D341Med (cell line): Measurements from ENCODE around the gene ERAP2.
"Not testable (repeated sequence)": the region's sequence is repeated elsewhere in the genome, so short reads cannot be mapped to it uniquely, and the experiment has no call there.

ENCODE experiments used
- DNase-seq: peaks from one replicate; pipeline ENCODE4 v3.0.0; 2012; ENCODE audit warnings: low spot score

Gene ERAP2

DNA sequence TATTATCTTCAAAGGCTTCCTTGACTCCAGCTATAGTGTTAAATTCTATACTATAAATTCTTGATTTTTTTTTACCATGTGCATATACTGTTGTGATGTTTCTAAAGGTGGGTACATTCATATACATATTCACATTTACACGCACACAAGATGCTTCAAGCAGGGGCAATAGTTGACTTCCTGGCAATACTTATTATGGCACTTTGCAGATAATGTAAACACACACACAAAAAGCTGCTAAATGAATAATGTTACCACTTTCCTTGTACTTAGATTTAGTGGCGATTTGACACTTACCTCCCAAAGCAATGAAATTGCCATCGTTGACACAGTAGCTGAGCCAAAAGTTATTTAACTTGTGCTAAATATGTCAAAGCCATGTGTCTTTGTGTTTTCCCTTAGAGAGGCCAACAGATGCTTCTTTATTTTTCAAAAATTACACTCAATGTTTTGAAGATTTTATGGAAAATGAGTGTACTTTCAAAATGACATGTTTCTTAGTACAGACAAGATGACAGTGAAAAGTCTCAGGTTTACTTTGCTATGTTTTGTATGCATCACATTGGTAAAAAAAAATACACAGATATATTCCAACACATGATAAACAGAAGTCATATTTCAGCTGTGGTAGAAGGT, 12.2 kb upstream of the ERAP2 start:
- DNase-seq: no peak

GRCh38 chr5:96864922-96865530, 11.3 kb upstream of the ERAP2 start:
- no peak for DNase-seq

DNA sequence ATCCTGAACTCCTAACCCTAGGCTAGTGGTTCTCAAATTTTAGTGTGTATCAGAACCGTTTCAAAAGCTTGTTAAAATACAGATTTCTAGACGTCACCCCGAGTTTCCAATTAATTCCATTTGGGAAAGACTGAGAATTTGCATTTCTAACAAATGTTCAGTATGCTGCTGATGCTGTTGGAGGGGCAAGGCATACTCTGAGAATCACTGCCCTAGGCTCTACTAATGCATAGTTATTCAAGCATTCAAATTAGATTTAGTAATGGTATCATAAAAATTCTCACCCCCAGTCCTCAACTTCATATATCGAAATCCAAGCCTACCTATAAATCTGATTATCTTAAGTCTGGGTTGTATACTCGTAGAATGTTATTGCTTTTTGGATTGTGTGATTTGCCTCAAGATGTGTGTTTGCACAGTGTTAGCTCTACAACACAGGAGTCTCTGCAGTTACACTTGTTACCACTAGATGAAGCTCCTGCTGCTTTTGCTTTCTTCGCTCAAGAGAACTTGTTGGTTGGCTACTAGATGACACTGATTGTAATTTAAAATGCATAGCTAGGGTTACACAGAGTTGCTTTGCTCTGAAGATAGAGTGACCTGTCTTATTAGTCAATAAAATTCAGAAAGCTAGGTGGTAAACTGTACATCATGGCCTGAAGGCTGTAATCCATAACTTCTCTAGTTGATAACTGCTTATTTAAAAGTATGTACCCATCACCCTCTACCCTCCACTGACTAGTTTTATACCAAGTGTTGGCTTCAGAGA, 7.5 kb upstream of the ERAP2 start:
- peak; percentile 55 for DNase-seq

DNA sequence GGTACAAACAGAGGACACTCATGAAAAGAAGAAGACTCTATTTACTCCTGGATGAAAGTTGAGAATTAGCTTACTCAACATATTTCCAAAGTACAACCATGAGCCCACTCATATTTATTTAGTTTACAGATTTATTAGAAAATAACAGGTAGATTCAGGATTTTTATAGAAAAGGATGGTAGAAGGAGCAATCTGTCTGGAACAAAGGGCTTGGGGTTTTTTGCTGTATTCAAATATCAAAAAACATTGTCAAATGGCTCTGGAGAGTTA, 7.0 kb upstream of the ERAP2 start:
- no peak for DNase-seq

DNA sequence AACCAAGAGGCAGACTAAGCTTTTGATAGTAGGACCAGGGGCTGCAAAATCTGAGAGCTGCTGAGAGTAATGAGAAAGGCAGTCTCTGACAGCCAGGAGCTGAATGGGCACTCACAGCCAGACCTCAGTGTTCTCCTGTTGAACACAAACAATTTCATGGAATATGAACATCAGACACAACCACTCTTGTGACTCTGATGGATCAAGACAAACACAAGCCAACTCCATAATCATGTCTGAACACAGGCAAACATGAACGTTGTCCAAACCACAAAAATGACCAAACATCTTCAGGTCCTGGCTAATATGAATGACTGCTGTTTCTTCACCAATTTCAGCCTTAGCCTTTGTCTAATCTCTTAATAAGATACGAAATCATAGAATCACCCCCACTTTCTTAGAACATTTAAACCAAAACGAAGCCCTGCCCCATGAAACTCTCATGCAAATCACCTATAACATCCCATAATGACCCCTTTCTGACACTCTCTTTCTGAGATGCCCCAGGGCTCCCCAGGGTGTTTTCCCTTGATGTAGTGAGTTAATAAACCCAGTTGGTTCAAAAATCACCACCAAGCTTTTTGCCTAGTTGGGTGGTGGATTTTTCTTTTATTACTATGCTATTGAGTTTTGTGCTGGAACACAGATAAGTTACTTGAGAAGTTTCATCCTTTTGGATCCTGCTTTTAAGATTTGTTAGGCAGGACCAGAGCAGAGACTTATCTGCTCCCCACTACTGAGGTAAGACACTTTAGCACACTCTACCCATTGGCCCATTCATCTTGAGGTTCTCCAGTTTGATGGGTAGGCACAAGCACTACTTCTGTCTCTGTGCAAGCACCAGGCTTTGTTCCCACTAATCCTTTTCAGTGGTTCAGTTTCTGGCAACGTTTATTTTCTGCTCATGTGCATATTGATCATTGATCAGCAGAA, 5.9 kb upstream of the ERAP2 start:
- no peak for DNase-seq

DNA sequence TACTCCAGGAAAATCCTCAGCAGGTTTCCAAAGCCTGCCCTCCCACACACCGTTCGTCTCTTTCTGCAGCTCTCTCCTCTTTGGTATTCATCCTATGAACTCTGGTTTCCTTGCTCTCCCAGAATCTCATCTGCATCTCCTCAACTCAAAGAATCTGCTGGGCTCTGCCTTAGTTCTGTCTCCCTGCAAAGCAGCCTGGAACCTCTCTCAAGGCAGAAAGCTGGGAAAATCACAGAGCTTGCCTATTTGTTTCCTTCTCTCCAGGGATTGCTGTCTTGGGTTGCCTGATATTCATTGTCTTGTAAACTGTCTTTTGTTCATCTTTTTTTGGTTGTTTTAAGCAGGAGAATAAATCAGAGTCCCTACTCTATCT, 5.3 kb upstream of the ERAP2 start:
- DNase-seq: no peak

GRCh38 chr5:96871686-96872085, 4.6 kb upstream of the ERAP2 start:
- DNase-seq: no peak

GRCh38 chr5:96873449-96873848, 2.9 kb upstream of the ERAP2 start:
- DNase-seq: no peak

DNA sequence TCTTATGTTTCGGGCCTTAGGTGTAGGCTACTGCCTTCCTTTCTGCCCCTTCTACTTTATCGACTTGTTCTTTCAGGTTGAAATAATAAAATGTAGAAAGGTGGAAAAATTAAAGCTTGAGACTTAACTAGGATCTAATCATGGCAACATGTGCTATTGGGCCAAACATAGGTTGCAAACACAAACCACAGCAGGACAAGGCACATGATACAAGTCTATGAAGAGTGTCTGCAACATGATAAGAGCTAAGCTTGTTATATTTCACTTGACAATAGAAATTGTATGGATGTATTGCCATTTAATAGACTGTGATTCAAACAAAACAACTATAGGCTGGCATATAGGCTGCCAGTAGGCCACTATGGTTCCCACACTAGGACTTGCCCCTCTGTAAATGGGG, 1.7 kb upstream of the ERAP2 start:
- no peak for DNase-seq

GRCh38 chr5:96875791-96876291, 459 bp upstream of the ERAP2 start:
- no peak for DNase-seq

DNA sequence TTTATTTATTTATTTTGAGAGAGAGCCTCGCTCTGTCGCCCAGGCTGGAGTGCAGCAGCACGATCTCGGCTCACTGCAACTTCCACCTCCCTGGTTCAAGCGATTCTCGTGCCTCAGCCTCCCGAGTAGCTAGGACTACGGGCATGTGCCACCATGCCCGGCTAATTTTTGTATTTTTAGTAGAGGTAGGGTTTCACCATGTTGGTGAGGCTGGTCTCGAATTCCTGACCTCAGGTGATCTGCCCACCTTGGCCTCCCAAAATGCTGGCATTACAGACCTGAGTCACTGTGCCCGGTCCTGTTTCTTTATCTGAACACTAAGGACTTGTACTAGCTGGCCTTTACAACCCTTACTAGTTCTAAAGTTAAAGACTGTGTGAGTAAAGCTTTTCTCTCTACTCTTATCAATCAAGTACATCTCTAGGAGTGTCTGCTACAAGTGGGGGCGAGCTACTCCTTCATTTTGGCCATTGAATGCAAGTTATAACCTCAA, 723 bp downstream of the ERAP2 start:
- DNase-seq: not testable (repeated sequence)

GRCh38 chr5:96879665-96880064, 3.4 kb downstream of the ERAP2 start:
- DNase-seq: no peak

- DNase-seq: no peak
Measured at GRCh38 chr5:96880444-96881164, 4.3 kb downstream of the ERAP2 start.

DNA sequence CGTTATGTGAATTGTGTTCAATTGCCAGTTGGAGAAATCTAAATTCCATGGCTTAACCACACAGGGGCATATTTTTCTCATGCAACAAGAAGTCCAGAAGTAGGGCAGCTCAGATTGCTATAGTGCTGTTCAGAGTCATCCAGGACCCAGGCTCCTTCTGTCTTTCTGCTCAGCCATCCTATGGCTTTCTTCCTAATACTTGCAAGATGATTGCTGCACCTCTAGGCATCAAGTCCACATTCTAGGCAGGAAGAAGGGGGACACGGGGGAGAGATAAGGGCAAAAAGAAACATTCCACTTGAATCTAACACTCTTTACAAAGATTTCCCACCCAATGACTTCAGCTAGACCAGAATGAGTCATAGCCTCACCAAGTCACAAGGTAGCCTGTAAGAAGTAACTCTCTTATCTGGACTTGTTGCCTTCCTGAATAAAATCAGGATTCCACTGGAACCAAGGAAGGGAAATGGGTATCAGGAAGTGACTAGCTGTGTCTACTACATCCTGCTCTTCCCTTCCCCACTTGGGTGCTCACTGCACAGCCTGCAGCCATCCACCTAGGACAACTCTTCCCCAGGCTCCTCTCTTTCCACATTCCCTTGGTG, 5.3 kb downstream of the ERAP2 start:
- no peak for DNase-seq

DNA sequence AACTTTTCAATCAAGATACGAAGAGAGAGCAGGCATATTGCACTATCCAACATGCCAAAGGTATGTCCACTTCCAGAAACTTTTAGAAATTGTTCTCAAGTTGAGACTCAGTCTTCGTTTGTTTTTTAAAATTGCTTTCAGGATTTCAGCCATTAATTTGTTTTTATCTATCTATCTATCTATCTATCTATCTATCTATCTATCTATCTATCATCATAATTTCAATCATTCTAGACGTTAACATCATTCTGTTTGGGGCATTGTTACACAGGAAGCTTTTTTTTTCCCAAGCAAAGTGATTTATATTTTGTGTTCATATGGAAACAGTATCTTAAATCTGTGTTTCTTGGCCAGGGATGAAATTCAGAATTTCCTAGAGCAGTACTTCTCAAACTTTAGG, 7.6 kb downstream of the ERAP2 start:
- no peak for DNase-seq

DNA sequence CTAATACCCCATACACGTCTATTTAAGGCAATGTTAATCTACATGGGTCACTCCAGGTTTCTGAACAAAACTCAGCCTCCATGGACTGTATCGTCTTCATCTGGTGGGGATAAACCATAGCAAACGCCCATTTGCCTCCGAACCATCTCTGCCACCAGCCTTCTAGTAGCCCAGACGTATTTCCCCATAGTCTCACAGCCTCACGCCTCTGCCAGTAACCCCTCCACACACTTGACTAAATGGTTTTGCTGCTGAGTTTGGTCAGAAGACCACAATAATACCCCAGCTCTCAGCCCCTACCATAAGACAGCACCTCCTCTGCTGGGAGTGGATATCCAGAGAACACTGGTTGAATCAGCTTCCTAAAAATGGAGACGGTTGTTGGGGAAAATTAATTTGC, 8.7 kb downstream of the ERAP2 start:
- no peak for DNase-seq

DNA sequence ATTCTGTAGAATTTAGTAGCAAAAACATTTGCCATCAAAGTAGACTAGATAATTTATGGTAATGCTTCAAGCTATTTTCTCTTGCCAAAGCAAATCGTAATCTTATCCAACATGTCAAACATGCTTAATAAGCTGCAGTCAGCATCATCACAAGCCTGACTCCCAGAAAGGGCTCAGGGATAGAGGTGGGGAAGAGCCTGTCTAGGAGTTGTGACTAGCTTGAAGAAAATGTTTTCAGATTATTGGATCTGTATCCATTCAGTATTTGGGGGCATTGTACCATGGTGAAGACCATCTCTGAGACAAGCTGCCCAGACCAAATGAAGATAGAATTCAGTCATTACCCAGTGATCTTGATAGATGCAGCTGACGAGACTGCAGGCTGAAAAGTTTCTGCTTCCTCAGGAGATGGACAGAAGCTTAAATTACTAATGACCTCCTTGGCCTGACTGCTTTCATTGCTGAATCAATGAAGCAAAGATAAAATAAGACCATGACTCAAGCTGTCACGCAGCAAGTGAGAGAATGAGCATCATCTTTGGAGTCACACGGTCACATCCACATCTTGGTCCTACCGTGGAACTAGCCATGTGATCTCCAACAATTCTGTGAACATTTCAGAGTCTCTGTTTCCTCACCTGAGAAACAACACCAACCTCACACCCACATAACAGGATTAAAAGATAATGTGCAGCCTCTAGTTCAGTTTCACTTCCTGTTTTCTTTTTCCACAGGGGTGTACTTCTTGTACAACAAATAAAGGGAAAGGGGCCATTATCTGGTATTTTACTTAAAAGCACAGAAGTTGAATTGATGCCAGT, 9.4 kb downstream of the ERAP2 start:
- no peak for DNase-seq

DNA sequence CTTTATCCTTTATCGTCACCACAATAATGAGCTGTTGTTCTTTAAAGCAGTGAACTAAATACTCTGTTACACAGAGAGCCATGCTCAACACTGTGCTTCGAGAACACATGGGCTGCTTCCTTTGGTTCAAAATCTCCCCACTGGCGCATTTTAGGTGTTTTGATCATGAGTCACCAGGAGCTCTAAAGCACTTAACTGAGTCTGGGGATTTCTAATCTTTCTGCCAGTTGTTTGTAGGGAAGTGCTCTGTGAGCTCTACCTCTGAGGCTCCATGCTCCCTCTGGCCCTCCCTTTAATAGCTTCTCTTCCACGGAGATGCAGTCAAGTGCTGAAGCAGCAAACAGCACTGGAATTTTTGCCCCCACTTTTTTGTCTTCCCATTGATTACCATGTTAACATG, 17.0 kb downstream of the ERAP2 start:
- DNase-seq: no peak

DNA sequence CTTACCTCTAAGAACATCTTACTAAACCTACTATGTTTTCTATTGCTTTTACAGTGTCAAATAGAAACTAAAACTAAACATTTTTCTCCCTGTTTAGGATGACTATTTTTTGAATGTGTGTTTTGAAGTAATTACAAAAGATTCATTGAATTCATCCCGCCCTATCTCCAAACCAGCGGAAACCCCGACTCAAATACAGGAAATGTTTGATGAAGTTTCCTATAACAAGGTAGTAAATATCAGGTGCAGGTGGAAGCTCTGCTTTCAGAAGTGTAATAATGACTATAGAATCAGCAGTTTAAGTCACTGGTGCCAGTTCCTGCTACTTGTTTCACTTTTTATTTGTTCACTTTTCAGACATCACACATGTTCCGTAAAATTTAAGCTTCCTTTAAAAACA, 20.0 kb downstream of the ERAP2 start:
- no peak for DNase-seq

GRCh38 chr5:96896806-96897205, 20.5 kb downstream of the ERAP2 start:
- DNase-seq: no peak
